WERI-Rb-1 (cell line): ENCODE data around the gene C6orf15.

Experiments
- DNase-seq: peaks from one replicate; pipeline ENCODE4 v3.0.0-alpha.2; 2020
- H3K27ac ChIP-seq: fragments of 250-450 bp; sonication (Bioruptor Pico); 2 replicates; pipeline ENCODE4 v1.5.1; 2020; ENCODE audit warnings: mild to moderate bottlenecking, moderate library complexity
- H3K27me3 ChIP-seq: fragments of 250-450 bp; sonication (Bioruptor Pico); 2 replicates; pipeline ENCODE4 v1.5.1; 2021; ENCODE audit warnings: mild to moderate bottlenecking, low read depth, moderate library complexity; ENCODE audit not compliant: insufficient read depth, severe bottlenecking
- H3K36me3 ChIP-seq: fragments of 250-450 bp; sonication (Bioruptor Pico); 2 replicates; pipeline ENCODE4 v1.5.1; 2020; ENCODE audit warnings: mild to moderate bottlenecking, moderate library complexity
- H3K4me3 ChIP-seq: 2 replicates; pipeline ENCODE4 v1.5.1; 2011; ENCODE audit warnings: low read depth, mild to moderate bottlenecking, control low read depth, low read length
- H3K9me3 ChIP-seq: fragments of 250-450 bp; sonication (Bioruptor Pico); 2 replicates; pipeline ENCODE4 v1.5.1; 2021; ENCODE audit warnings: mild to moderate bottlenecking, moderate library complexity; ENCODE audit not compliant: severe bottlenecking
- CTCF ChIP-seq: IDR thresholded peaks from 2 replicates; pipeline ENCODE4 v1.5.1; 2011; ENCODE audit warnings: low read depth, mild to moderate bottlenecking, control low read depth, inconsistent platforms, low read length

The C6orf15 gene

DNA sequence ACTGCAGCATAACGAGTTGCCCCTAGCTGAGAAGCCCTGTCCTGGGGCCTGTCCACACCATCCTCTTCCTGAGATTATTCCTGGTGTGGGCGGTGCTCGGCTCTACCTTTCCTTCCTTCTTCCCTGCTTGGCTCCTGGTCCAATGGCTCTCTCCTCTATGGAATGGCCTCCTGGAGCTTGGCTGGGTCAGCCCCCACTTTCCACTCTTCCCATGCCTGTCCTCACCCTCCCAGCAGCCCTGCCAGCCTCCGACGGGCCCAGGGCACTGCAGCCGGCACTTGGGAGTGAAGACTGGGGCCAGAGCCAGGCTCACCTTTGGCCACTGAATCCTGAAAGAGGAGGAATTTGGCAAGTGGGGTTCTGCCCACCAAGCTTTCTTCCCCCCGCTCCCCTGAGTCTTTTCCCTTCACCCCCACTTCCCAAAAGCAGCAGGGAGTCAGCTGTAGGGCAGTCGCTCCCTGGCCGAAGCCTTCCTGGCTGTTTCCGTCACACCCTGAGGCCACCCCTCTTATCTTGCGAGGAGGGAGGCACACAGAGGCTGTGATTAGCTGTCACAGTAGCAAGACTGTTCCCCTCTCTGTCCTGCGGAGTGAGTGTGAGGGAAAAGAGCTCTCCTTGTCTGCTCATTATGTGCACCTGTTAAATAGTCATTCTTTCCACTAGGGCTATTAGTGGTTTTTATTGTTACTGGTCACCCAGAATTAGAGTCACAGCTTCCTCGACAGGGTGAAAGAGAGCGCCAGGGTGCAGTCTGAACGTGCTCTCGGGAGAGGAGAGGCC, 14.2 kb upstream of the C6orf15 start:
- no peak for TF ChIP-seq CTCF
- no peak for DNase-seq
- Histone ChIP-seq H3K36me3 (no peaks in the 10 kb centered on the region), H3K27me3 (no peaks in the 10 kb centered on the region), H3K4me3 (no peak overlapping the region), H3K27ac (no peak overlapping the region), H3K9me3 (no peaks in the 10 kb centered on the region)

GRCh38 chr6:31125586-31126363, 13.4 kb upstream of the C6orf15 start:
- H3K36me3 ChIP-seq = no peaks in the 10 kb centered on the region
- no peak overlapping the region for H3K27ac ChIP-seq
- no peak for DNase-seq
- no peak overlapping the region for H3K4me3 ChIP-seq
- TF ChIP-seq CTCF = no peak
- H3K27me3 ChIP-seq = no peaks in the 10 kb centered on the region
- no peaks in the 10 kb centered on the region for H3K9me3 ChIP-seq

GRCh38 chr6:31125162-31125561, 12.8 kb upstream of the C6orf15 start:
- DNase-seq = no peak
- H3K9me3 ChIP-seq = no peaks in the 10 kb centered on the region
- H3K4me3 ChIP-seq = no peak overlapping the region
- no peak overlapping the region for H3K27ac ChIP-seq
- TF ChIP-seq CTCF = no peak
- H3K27me3 ChIP-seq = no peaks in the 10 kb centered on the region
- no peaks in the 10 kb centered on the region for H3K36me3 ChIP-seq

- TF ChIP-seq CTCF = no peak
- no peak for DNase-seq
- no peak overlapping the region for H3K4me3 ChIP-seq
- H3K36me3 ChIP-seq = no peaks in the 10 kb centered on the region
- no peaks in the 10 kb centered on the region for H3K27me3 ChIP-seq
- no peak overlapping the region for H3K27ac ChIP-seq
- no peaks in the 10 kb centered on the region for H3K9me3 ChIP-seq
Observed at GRCh38 chr6:31122791-31123706, 10.7 kb upstream of the C6orf15 start.

DNA sequence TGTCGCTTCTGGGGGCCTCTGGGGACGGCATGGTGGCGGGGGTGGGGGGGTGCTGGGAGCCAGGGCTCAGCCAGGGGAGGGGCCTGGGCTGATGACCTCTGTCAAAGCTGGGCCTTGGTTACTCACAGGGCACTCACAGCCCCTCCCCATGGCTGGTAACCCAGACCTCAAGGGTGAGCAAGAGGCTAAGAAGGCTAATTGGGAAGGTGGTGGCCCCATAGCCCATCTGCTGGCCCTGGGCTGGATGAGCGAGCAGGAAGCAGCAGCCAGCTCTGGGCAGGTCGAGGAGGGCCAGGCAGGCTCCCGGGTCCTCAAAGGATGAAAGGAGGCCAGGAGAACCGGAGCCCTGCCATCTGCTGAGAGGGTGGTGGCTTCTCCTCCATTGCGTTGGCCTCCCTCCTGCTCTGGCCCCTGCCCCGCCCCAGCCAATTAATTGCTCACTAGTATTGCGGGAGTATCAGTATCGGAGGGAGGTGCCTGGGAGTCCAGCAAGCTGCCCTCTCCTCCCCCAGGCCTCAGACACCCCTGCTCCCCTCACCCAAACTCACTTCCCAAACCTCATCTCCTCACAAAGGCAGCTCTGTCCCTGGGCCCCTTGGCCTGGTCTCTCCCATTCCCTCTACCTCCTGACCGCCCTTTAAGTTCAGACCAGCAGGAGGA, 8.9 kb upstream of the C6orf15 start:
- no peak overlapping the region for H3K4me3 ChIP-seq
- H3K36me3 ChIP-seq = no peaks in the 10 kb centered on the region
- no peak for TF ChIP-seq CTCF
- no peaks in the 10 kb centered on the region for H3K9me3 ChIP-seq
- peak overlapping the region; percentile 21 for H3K27ac ChIP-seq
- H3K27me3 ChIP-seq = no peaks in the 10 kb centered on the region
- peak; percentile 63 for DNase-seq
